SH-SY5Y (cell line): Measurements from ENCODE around the gene UNC5C.

Experiments
- GATA2 ChIP-seq: IDR thresholded peaks from 2 replicates; pipeline ENCODE4 v1.6.1; 2011; ENCODE audit warnings: mild to moderate bottlenecking, low read depth, low read length
- GATA3 ChIP-seq: IDR thresholded peaks from 2 replicates; pipeline ENCODE4 v1.6.1; 2011; ENCODE audit warnings: low read depth, mild to moderate bottlenecking, low read length, moderate library complexity

GRCh38 chr4:95157596-95157995, 391.2 kb downstream of the UNC5C start:
- TF ChIP-seq GATA2 (no peak), GATA3 (no peak)
